Urothelium cell line (cell line): ENCODE results near the gene PDE3A.

Experiments used
- DNase-seq: peaks from one replicate; pipeline ENCODE4 v3.0.0; 2011; ENCODE audit warnings: low spot score, mixed read lengths
- FAIRE-seq: peaks from 2 replicates; lab custom pipeline; 2011; peaks lifted over from hg19 to GRCh38; lab: Jason Lieb, UNC

PDE3A gene

DNA sequence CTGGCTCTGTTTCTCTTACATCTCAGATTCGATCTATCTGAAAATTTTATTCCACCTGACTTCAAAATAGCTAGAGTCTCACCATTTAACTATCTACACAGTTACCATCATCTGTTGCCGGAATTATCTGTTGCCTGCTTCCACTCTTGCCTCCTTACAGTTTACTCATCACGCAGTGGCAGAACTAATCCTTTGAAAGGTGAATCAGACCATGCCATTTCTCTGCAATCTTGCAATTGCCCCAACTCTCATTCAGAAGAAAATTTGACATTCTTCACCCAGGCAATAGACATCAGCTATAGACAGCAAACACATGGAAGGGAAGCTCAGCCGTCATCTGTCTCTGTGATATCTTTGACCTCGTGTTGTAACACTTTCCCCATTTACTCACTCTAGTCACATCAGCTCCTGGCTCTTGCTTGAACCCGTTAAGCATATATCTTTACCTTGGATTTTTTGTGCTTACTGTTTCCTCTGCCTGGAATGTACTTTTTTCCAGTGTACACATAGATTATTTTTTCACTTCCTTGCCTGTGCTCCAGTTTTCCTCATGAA is 85.5 kb downstream of the PDE3A start:
- DNase-seq (no peak), FAIRE-seq (no peak)

DNA sequence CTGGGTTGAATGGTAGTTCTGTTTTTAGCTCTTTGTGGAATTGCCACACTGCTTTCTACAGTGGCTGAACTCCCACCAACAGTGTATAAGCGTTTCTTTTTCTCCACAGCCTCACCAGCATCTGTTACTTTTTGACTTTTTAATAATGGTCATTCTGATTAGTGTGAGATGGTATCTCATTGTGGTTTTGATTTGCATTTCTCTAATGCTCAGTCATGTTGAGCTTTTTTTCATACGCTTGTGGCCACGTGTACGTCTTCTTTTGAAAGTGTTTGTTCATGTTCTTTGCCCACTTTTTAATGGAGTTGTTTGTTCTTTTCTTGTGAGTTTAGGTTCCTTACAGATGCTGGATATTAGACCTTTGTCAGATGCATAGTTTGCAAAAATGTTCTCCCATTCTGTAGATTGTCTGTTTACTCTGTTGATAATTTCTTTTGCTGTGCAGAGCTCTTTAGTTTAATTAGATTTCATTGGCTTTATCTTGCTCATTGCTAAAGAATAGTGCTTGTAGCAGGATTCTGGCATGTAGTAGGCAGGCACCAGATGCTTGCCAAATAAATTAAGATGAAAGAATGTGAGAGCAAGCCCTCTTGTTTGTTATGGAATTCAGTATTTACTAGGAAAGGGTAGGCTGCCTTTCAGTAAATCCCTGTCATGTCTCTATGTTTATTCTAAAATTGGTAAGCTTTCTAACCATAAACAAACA is 86.8 kb downstream of the PDE3A start:
- no peak for DNase-seq
- no peak for FAIRE-seq

DNA sequence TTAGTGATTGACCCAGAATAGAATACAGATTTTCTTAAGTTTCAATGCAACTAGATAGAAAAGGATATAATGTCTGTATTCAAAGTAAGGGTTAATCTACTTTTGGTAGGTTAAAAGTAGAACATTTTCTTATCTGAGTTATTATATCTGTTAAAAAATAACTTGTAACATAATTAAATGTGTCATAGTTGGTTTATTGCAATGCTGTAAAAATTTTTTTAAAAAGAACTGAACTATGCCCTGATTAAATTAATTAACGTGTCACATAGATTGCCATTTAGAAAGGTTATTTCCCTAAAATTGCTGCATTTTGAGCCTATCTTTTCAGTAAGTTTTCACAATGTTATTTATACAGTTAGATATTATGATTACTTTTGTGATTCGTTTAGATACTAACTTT is 89.2 kb downstream of the PDE3A start:
- no peak for DNase-seq
- no peak for FAIRE-seq

GRCh38 chr12:20458011-20458410 is 89.7 kb downstream of the PDE3A start:
- DNase-seq (no peak), FAIRE-seq (no peak)

DNA sequence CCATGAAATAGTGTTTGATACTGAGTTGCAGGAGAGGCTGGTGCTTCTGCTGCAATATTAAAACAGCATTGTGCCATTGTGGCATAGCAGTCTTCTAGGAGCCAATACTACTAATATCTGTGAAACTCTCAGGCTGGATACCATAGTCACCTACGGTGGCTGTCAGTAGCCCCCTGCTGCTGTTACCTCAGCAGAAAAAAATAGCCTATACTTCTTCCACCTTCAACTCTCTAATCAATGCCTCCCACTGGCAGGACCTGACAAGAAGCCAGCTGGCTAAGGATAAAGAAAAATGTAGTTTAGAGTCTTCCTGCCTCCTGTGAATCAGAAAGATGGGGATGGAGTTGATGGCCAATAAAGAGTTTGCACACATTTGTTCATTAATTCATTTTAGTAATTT is 91.6 kb downstream of the PDE3A start:
- DNase-seq (no peak), FAIRE-seq (no peak)

DNA sequence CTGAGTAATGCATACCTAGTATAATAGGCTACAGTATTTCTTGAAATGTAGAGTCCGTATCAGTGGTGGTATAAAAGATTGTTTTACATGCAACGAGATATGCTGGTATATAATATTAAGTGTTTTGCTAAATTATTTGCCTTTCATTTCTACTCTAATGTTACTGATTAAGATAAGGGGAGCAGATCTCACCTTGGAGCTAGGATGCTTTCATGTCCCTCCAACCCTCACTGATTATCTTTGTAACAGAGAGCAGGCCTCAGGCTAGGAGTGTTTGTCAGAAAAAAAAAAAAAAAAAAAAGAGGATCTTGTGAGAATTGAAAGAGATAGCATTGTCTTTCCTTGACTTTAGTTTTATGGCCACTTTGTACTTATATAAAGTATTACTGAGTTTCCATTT is 92.6 kb downstream of the PDE3A start:
- no peak for FAIRE-seq
- no peak for DNase-seq

DNA sequence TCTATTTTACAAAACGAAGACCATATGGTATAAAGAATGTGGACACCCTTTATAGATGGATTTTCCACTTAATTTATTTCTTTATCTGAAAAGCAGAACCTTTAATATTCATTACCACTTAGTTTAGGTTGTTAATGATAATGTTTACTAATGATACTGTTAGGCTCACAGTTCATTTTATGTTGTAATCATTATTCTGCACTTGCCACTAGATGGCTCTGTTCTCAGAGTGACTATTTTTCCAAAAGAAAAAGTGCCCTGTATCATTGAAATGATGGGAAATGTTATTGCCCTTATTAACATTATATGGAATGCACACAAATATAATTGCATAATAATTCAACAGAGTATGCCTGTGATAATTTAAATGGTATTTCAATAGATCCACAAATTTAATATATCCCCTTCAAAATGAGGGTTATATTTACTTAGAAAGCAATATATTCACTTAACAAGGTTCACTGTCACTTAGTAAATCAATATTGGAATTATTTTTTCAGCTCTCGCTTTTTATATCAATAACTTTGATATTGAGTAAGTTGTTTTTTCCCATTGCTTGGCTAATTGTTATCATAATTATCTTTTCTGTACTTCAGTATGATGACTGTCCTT is 95.7 kb downstream of the PDE3A start:
- no peak for FAIRE-seq
- peak; percentile 13 for DNase-seq

- DNase-seq (no peak), FAIRE-seq (no peak)
These were observed 101.0 kb downstream of the PDE3A start for GRCh38 chr12:20469300-20469699.

DNA sequence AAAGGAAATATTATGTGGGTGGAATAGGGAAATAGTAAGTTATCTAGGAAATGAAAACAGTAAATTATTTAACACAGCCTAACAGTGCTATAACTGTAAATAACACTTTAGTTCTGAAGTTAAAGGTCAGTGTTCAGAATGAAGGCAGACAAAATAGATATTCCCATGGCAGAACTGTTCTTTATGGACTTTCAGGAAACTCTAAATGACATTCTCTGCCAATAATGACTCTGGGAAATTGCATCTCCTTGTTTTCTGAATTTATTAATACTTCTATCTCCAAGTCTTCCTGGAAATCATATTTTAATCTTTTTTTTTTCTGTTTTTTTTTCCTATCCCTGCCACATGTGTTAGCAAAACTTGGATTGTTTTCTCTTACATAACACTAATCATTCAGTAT is 101.4 kb downstream of the PDE3A start:
- no peak for FAIRE-seq
- no peak for DNase-seq

GRCh38 chr12:20472102-20472782 is 103.9 kb downstream of the PDE3A start:
- DNase-seq (no peak), FAIRE-seq (no peak)

- DNase-seq (no peak), FAIRE-seq (no peak)
These were observed 104.8 kb downstream of the PDE3A start for GRCh38 chr12:20473133-20473532.

GRCh38 chr12:20474016-20474415 is 105.7 kb downstream of the PDE3A start:
- FAIRE-seq (no peak), DNase-seq (no peak)

- no peak for FAIRE-seq
- no peak for DNase-seq
These were observed 106.1 kb downstream of the PDE3A start for GRCh38 chr12:20474443-20474842.

DNA sequence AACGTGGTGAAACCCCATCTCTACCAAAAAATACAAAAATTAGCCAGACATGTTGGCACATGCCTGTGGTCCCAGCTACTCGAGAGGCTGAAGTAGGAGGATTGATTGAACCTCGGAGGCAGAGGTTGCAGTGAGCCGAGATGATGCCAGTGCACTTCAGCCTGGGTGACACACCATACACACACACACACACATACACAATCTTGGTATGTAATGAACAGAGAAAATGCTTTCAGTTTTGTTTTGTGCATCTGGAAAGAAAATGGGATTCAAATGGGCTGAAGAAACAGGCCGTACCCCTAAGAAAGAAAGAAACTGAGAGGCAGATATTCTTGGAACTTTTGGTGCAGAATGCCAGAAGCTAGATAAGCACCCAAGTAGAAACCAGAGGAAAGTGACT is 107.2 kb downstream of the PDE3A start:
- FAIRE-seq (no peak), DNase-seq (no peak)

- FAIRE-seq: no peak
These were observed 108.2 kb downstream of the PDE3A start for GRCh38 chr12:20476551-20476950.

DNA sequence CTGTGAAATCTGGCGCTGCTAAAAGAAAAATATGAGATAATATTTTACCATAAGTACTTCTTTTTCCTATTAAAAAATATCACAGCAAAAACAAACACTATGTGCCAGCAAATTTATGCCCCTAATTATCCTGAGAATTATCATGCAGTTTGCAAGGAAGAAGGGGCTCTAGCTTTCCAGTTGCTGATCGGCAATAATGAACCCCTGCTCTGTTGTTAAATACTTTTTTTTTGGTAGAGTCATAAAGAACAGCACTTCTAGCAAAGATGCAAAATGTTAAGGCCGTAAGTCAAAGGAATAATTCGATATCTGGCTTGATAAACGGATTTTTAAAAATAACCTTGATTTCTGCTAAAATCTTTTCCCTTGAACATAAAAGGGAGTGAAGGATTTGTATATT is 108.9 kb downstream of the PDE3A start:
- DNase-seq (no peak), FAIRE-seq (no peak)

More at GRCh38 chr12:20476551-20476950, 108.2 kb downstream of the PDE3A start:
- no peak for DNase-seq

DNA sequence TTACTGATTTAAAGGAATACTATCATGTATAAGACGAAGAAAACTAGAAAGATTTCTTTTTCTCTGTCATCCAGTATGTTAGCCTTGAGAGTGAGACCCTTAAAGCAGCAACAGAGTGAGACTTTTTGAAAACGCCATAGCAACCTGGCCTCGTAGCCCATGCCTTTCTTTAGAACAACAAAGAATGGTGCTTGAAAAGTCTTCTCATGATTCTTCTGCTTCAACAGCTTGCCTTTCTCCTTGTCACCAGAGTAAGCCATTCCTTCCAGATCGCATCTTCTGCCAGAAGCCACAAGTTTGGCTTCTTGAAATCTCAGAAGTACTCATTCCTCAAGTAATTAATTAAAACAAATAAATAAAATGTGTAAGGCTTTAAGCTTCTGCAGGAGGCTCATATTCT is 109.3 kb downstream of the PDE3A start:
- DNase-seq (no peak), FAIRE-seq (no peak)

- DNase-seq (no peak), FAIRE-seq (no peak)
These were observed 114.2 kb downstream of the PDE3A start for GRCh38 chr12:20482491-20483054.

DNA sequence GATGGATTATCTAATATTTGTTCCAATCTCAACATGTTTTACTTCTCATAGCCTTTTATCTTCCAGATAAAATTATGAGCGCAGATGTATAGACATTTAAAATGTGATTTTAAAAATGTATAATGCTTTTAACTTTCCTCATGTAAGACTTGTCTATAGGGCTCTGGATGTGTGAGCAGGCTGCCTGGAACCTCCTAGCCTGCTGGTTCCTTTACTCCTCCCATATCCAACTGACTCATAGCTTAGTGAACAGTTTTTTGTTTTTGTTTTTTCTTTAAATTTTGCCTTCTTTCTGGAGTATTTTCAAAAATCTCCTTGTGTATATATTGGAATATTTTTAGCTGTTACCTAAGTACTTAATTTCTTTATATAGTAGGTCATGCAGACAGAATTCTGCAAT is 115.4 kb downstream of the PDE3A start:
- DNase-seq (no peak), FAIRE-seq (no peak)

DNA sequence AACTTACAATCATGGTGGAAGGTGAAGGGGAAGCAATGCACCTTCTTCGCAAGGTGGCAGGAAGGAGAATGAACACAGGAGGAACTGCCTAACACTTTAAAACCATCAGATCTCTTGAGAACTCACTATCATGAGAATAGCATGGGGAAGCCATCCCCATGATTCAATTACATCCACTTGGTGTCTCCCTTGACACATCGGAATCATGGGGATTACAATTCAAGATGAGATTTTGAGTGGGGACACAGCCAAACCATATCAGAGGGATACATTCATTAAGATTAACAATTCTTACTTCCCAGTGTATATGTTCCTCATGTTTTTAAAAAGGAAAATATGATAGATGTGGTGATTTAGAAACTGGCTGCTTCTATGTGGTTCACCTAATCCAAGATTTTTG is 117.9 kb downstream of the PDE3A start:
- FAIRE-seq (no peak), DNase-seq (no peak)

DNA sequence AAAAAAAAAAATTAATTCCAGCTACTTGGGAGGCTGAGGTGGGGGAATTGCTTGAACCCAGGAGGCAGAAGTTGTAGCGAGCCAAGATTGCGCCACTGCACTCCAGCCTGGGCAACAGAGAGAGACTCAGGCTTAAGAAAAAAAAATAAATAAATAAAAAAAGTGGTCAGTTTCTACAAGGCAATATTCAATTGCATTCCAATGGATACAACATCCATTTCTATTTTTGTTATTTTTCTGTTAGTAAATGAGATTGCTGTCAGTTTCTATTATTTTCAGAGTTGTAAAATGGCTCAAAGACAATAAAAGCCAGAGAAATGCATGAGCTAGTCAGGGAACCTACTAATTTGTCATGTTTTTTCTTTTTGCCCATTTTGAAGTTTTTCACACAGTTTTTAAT is 119.2 kb downstream of the PDE3A start:
- no peak for DNase-seq
- no peak for FAIRE-seq

DNA sequence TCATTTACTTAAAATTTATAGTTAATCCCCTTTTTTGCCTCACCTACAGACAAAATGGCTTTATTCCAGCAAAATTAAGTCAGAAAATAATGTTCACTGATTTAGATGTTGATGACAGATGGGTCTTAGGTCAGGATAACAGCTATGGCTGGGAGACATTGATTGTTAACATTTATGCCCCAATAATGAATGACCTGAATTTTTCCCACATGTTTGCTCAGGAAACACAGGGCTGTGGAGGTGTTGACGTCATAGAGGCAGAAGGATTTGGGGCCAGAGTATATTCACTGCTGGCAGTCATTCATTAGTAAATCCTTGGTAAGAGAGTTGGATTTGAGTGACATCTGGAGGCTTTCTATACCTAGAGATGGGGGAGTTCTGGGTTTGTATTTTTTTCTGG is 121.3 kb downstream of the PDE3A start:
- FAIRE-seq (no peak), DNase-seq (no peak)
